Stimulated activated CD8-positive, alpha-beta memory T cell treated with anti-CD3 and anti-CD28 coated beads, Interleukin-7, amount 100 ng/mL, for 1 hour (primary cell): Measurements from ENCODE around the gene DAZL.
"Not testable (repeated sequence)": the region's sequence is repeated elsewhere in the genome, so short reads cannot be mapped to it uniquely, and the experiment has no call there.

ENCODE experiments used
- DNase-seq, 2 donors: peaks; one replicate each; pipeline ENCODE4 v3.0.0-alpha.2; 2020; ENCODE audit warnings: low read depth in 2 of 2

The DAZL gene

DNA sequence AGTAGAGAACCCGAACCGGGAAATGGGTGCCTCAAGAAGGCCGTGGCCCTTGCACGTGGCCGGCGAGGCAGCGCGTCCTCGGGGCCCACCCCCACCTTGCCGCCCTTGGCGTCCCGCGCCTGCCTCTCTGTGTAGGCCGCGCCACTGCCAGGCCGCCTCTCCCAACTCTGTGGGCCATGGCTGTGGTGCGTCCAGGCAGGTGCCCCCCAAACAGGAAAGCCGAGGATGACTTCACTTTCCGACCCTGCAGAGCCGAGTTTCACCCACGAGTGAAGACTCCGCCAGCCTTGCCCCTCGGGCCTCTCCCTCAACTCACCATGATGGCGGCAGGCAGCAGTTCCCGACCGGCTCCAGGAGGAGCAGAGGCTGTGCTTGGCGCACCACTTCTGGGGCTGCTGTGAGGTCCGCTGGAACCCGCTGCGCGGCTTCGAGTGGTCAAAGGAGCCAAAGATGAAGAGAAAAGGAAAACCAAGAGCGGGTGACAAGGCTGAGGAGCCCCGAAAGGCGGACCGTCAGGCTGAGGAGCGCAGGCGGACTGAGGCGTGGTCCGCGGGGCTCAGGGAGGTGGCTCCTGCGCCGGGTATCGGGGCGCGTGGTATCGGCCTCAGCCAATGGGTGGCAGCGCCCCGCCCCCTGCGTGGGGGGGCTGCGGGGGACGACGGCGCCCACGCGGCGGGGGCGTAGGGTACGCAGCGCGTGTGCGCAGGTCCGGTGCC lies at the start of gene DAZL:
Gene DAZL, minus strand, starts transcription at position 537 of the 716 bp plus-strand sequence. Its CDS starts 218 bp downstream, at position 319.
- DNase-seq = no peak

GRCh38 chr3:16654976-16655375 lies 49.8 kb upstream of the DAZL start:
- DNase-seq = no peak

GRCh38 chr3:16653712-16654111 lies 48.5 kb upstream of the DAZL start:
- DNase-seq = no peak

DNA sequence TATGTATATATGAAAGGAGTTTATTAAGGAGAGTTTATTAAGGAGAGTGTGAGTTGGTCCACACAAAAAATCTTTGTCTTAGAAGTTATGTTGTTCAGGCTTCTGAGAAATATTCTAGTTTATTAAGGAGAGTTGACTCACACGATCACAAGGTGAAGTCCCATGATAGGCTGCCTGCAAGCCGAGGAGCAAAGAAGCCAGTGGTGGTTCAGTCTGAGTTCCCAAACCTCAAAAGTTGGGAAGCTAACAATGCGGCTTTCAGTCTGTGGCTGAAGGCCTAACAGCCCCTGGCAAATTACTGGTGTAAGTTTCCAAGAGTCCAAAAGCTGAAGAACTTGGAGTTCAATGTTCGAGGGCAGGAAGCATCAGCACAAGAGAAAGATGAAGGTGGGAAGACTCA lies 42.4 kb upstream of the DAZL start:
- DNase-seq = no peak

DNA sequence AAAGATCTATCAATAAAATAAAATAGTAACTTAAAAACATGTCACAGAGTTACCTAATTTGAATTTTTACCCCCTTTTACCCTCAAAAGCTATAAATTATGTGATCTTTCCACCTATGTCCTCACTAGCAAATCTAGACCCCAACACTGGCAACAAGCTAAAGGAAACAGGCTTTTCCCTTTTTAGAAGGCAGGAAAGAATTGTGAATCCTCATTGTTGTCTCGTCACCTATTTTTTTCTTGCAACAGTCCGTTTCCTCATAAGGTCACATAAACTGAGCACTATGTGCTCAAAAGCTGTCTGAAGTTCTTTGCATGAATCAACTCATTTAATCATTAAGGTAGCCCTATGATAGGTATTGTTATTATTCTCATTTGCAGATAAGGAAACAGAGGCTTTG lies 34.6 kb upstream of the DAZL start:
- DNase-seq = no peak

DNA sequence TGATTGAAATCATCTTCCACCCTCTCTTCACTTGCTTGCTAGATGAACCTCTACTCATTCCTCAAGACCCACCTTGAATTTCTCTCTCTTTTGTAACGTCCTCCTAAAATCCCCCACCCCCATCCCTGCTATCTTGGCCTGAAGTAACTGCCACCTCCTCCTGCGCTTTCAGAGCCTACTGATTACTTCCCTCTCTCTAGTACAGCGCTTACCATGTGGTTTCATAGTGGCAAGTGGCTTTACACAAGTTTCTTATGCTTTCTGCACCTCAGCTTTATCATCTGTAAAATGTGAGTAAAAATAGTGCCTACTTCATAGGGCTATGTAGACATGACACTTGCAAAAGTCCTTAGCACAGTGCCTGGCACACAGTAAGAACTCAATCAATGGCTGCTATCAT lies 28.7 kb upstream of the DAZL start:
- no peak for DNase-seq

GRCh38 chr3:16632395-16632794 lies 27.2 kb upstream of the DAZL start:
- DNase-seq = no peak

- DNase-seq = no peak
Measured at GRCh38 chr3:16618721-16619120, 13.5 kb upstream of the DAZL start.

GRCh38 chr3:16617155-16617554 lies 11.9 kb upstream of the DAZL start:
- DNase-seq = not testable (repeated sequence)

- no peak for DNase-seq
Measured at GRCh38 chr3:16616083-16616482, 10.9 kb upstream of the DAZL start.

- no peak for DNase-seq
Measured at GRCh38 chr3:16614033-16615031, 9.1 kb upstream of the DAZL start.

- DNase-seq = no peak
Measured at GRCh38 chr3:16609927-16610580, 4.8 kb upstream of the DAZL start.

- DNase-seq = no peak
Measured at GRCh38 chr3:16608816-16609215, 3.6 kb upstream of the DAZL start.

DNA sequence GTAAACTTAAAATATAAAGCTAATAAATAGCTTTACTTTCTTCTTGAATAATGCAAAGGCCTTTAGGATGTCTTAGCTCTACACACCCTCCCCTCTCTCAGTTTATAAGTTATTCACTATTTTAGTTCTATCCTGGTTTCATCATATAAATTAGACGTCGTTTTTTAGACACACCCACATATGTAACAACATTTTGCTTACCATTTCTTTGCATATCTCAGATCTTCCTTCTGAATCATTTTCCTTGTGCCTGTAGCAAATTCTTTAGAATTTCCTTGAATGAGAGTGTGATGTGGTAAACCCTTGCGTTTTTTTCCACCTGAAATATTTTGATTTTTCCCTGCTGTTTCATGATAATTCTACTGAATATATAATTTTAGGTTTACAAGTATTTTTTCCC lies 2.5 kb upstream of the DAZL start:
- no peak for DNase-seq

DNA sequence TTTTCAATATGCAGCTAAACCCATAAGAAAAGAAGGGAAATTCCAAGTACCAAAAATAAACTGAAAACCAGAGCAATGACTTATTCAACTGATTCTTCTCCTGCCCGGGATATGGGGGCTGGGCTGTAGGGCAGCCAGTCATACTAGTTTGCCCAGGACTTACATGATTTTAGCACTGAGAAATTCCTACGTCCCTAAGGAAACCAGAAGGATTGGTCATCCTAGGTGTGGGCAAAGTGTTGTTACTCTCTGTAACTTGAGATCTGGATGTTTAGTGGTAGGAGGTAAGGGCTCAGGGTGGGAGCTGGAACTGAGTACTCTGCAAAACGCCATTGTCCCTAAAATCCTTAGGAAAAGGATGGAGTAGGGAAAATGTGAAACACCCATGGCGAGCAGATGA lies 1.2 kb upstream of the DAZL start:
- DNase-seq = no peak

DNA sequence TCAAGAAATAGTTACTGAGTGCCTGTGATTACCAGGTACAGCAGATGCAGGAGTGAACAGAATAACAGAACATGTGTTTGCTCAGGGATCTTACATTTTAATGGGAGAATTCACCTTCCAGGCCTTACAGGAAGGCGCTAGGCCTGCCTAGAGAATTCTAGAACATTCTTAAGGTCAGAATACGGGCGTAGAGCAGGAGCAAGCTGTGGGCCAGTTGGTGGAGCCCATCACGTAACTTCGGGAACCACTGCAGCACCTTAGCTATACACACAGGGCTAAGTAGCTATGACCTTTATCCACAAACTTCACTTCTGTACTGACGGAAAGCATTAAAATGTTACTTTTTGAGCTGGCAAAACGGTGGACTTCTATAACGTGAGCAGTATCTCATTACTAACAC lies 743 bp upstream of the DAZL start:
- no peak for DNase-seq

GRCh38 chr3:16604433-16604832 lies 790 bp downstream of the DAZL start:
- no peak for DNase-seq

DNA sequence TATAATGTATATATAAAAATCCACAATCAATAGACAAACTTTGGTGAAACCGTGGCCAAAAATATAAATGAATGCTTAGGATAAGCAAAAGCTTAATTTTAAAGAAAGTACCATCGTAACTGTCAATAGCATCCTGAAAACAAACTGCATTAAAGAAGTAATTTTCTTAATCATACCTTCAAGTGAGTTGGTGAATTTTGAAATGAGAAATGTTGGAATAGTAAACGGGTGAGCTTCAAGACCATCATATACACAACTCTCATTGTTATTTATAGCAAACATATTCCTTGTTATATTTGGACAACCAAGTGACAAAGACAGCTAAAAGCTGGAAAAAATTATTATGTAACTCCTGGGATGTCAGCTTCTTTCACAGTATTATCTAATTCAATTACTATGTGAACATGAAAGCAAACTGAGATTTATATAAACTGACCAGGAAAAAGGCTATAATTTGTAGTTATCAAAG lies 3.7 kb downstream of the DAZL start:
- no peak for DNase-seq

- peak; percentile 57 to 80 for DNase-seq
Measured at GRCh38 chr3:16600780-16601536, 4.3 kb downstream of the DAZL start.

- DNase-seq = no peak
Measured at GRCh38 chr3:16599694-16600093, 5.5 kb downstream of the DAZL start.

DNA sequence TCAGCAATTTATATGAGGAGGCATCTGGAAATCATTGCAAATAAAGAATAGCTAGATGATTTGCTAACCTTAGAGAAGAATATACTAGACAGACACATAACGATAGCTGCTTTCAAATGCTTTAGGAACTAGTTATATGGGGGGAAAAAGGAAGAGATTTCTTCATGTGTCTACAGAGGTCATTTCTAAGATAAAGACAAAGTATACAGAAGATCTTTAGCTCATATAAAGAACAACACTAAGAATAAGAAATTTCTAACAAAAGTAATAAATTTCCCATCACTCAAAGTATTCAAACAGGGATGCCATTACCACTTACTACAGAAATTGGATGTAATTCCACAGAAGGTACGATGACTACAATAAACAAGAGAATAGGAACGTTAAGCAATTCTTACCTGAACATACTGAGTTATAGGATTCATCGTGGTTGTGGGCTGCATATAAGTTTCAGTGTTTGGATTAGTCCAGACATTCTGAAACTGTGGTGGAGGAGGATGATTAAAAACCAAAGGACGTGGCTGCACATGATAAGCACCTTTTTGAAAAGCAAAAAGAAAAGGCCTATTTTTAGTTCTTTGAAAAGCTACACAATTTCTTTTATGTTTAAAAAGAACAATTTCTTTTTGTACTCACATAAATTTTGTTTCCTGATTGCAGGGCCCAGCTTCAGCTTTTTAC lies 8.7 kb downstream of the DAZL start:
- no peak for DNase-seq
